ENCODE results near the gene FABP6. TPM values are rescaled to one million over a fixed set of nuclear protein-coding genes. Genes with fewer than 3 reads are reported as not detected.

The FABP6 gene
- total and polyA plus RNA-seq, 2 experiments from 2014 or later: 7.2 to 55.7 TPM

- no peak for TF ChIP-seq EZH2 (IDR thresholded peaks at IDR 0.05; ENCODE audit: borderline replicate concordance)
- no peak for TF ChIP-seq CTCF (IDR thresholded peaks at IDR 0.05; ENCODE audit: poor library complexity)
- TF ChIP-seq EZH2phosphoT487 (IDR thresholded peaks at IDR 0.05; ENCODE audit: low read depth, severe bottlenecking, unreplicated experiment): no peak
- Histone ChIP-seq H3K27ac (no peak overlapping the region), H3K4me1 (ENCODE audit: insufficient read depth) (no peaks in the 10 kb centered on the region), H3K27me3 (no peaks in the 10 kb centered on the region), H3K79me2 (no peaks in the 10 kb centered on the region), H3K9me2 (replicated peaks; ENCODE audit: insufficient read depth) (no peaks in the 10 kb centered on the region), H3K36me3 (replicated peaks; ENCODE audit: insufficient read depth, low read depth) (no peaks in the 10 kb centered on the region), H3K4me2 (no peak overlapping the region), H4K20me1 (ENCODE audit: insufficient read depth, poor library complexity, severe bottlenecking) (no peaks in the 10 kb centered on the region), H2AFZ (no peak overlapping the region), H3K4me3 (no peak overlapping the region), H3K9me3 (ENCODE audit: low read depth) (no peaks in the 10 kb centered on the region)
- no peak for DNase-seq (ENCODE audit: low spot score)
- WGBS (ENCODE audit: low lambda C conversion rate, missing lambda C conversion rate): 91% methylated on average over 14 of the region's 14 CpGs
Measured at GRCh38 chr5:160251406-160252155, 22.3 kb downstream of the FABP6 start.

DNA sequence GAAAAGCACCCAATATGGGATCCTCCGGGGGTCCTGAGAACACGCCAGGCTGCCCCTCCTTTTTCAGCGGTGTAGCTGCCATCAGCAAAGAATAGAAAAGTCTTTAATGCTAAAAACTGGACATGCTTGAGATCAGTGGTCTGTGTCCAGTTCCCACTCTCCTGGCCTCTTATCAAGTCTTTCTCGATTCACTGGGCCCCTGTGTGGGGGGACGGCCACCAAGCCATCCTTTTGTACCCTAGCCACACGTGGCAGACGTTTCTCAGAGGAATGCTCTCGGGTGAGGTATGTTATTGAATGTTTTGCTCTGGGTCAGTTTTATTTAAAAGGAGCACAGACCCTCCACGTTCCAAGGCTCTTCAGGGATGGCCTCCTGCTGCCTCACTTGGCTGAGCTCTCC, 23.6 kb downstream of the FABP6 start:
- no peak overlapping the region for H3K27ac ChIP-seq
- WGBS (ENCODE audit: low lambda C conversion rate, missing lambda C conversion rate): 94% methylated on average over 9 of the region's 9 CpGs
- TF ChIP-seq CTCF (IDR thresholded peaks at IDR 0.05; ENCODE audit: poor library complexity) (no peak), EZH2phosphoT487 (IDR thresholded peaks at IDR 0.05; ENCODE audit: low read depth, severe bottlenecking, unreplicated experiment) (no peak), EZH2 (IDR thresholded peaks at IDR 0.05; ENCODE audit: borderline replicate concordance) (no peak)
- no peaks in the 10 kb centered on the region for H4K20me1 ChIP-seq (ENCODE audit: insufficient read depth, poor library complexity, severe bottlenecking)
- no peaks in the 10 kb centered on the region for H3K27me3 ChIP-seq
- no peak overlapping the region for H3K4me2 ChIP-seq
- H3K79me2 ChIP-seq: no peaks in the 10 kb centered on the region
- H3K4me3 ChIP-seq: no peak overlapping the region
- no peaks in the 10 kb centered on the region for H3K4me1 ChIP-seq (ENCODE audit: insufficient read depth)
- H2AFZ ChIP-seq: no peak overlapping the region
- no peaks in the 10 kb centered on the region for H3K36me3 ChIP-seq (replicated peaks; ENCODE audit: insufficient read depth, low read depth)
- H3K9me2 ChIP-seq (replicated peaks; ENCODE audit: insufficient read depth): no peaks in the 10 kb centered on the region
- no peaks in the 10 kb centered on the region for H3K9me3 ChIP-seq (ENCODE audit: low read depth)
- no peak for DNase-seq (ENCODE audit: low spot score)

- no peaks in the 10 kb centered on the region for H3K9me3 ChIP-seq (ENCODE audit: low read depth)
Measured at GRCh38 chr5:160253441-160253840, 24.1 kb downstream of the FABP6 start.

More at GRCh38 chr5:160253441-160253840, 24.1 kb downstream of the FABP6 start:
- no peaks in the 10 kb centered on the region for H3K9me2 ChIP-seq (replicated peaks; ENCODE audit: insufficient read depth)
- H4K20me1 ChIP-seq (ENCODE audit: insufficient read depth, poor library complexity, severe bottlenecking): no peaks in the 10 kb centered on the region
- no peak overlapping the region for H2AFZ ChIP-seq
- no peak for DNase-seq (ENCODE audit: low spot score)
- no peaks in the 10 kb centered on the region for H3K4me1 ChIP-seq (ENCODE audit: insufficient read depth)
- H3K79me2 ChIP-seq: no peaks in the 10 kb centered on the region
- H3K27ac ChIP-seq: no peak overlapping the region
- no peak overlapping the region for H3K4me3 ChIP-seq
- no peak for TF ChIP-seq EZH2 (IDR thresholded peaks at IDR 0.05; ENCODE audit: borderline replicate concordance)
- TF ChIP-seq CTCF (IDR thresholded peaks at IDR 0.05; ENCODE audit: poor library complexity): no peak
- no peak for TF ChIP-seq EZH2phosphoT487 (IDR thresholded peaks at IDR 0.05; ENCODE audit: low read depth, severe bottlenecking, unreplicated experiment)
- over 99% methylated on average over 17 of the region's 17 CpGs for WGBS (ENCODE audit: low lambda C conversion rate, missing lambda C conversion rate)
- no peak overlapping the region for H3K4me2 ChIP-seq
- no peaks in the 10 kb centered on the region for H3K36me3 ChIP-seq (replicated peaks; ENCODE audit: insufficient read depth, low read depth)
- H3K27me3 ChIP-seq: no peaks in the 10 kb centered on the region
